HEK293 (cell line): ENCODE results near the gene TPM1.

ENCODE experiments used
- CTCF ChIA-PET: fragments of 350-600 bp; formaldehyde crosslinking; extraction: SDS; loops from one replicate; lab custom pipeline; 2021; ENCODE audit warnings: antibody characterized with exemption; lab: Yijun Ruan, JAX
- POLR2A ChIA-PET: fragments of 300-600 bp; formaldehyde crosslinking; extraction: SDS; loops from one replicate; lab custom pipeline; 2020; ENCODE audit warnings: antibody characterized with exemption, inconsistent platforms; lab: Yijun Ruan, JAX
- H3K27ac ChIP-seq: fragments of 200-500 bp; sonication (Bioruptor generic); 2 replicates; pipeline ENCODE4 v1.5.1; 2014; ENCODE audit warnings: low read depth, low read length, control low read depth, inconsistent platforms; ENCODE audit errors: extremely low read depth
- H3K36me3 ChIP-seq, 2 experiments: fragments of 200-500 bp in 1 of 2; sonication (Bioruptor generic) in 1 of 2; 1 replicate in 1 of 2; 2 replicates in 1 of 2; pipeline ENCODE4 v1.5.1; 2014 to 2017; ENCODE audit warnings: inconsistent platforms in 2 of 2, low read length in 2 of 2; ENCODE audit not compliant: control insufficient read depth in 2 of 2, insufficient read depth in 1 of 2
- H3K4me1 ChIP-seq: fragments of 200-500 bp; sonication (Bioruptor generic); 2 replicates; pipeline ENCODE4 v1.5.1; 2014; ENCODE audit warnings: mild to moderate bottlenecking, low read length, inconsistent platforms; ENCODE audit not compliant: control insufficient read depth, insufficient read depth
- H3K4me3 ChIP-seq: 2 replicates; pipeline ENCODE4 v1.5.1; 2011; ENCODE audit warnings: low read depth, mild to moderate bottlenecking, control low read depth, low read length, moderate library complexity
- H3K9me3 ChIP-seq: fragments of 200-500 bp; sonication (Bioruptor generic); 2 replicates; pipeline ENCODE4 v1.5.1; 2014; ENCODE audit warnings: low read depth, low read length, inconsistent platforms; ENCODE audit not compliant: control insufficient read depth, insufficient read depth
- BCL6B ChIP-seq: fragments of 450-650 bp; formaldehyde crosslinking; IDR thresholded peaks from 2 replicates; pipeline ENCODE4 v1.5.1; 2017; ENCODE audit warnings: missing biosample characterization, missing genetic modification characterization
- ZFHX2 ChIP-seq: fragments of 450-650 bp; formaldehyde crosslinking; conservative IDR thresholded peaks from 2 replicates; pipeline ENCODE4 v1.5.1; 2016; ENCODE audit warnings: missing biosample characterization, missing genetic modification characterization
- ZNF155 ChIP-seq: fragments of 450-650 bp; formaldehyde crosslinking; IDR thresholded peaks from 2 replicates; pipeline ENCODE4 v1.5.1; 2016; ENCODE audit warnings: missing biosample characterization, missing genetic modification characterization
- ZNF184 ChIP-seq: fragments of 450-650 bp; IDR thresholded peaks from 2 replicates; pipeline ENCODE4 v1.5.1; 2018; ENCODE audit warnings: missing biosample characterization, mild to moderate bottlenecking, missing genetic modification characterization
- ZNF521 ChIP-seq: fragments of 450-650 bp; formaldehyde crosslinking; IDR thresholded peaks from 2 replicates; pipeline ENCODE4 v1.5.1; 2017; ENCODE audit warnings: missing biosample characterization, mild to moderate bottlenecking, missing genetic modification characterization
- ZNF585B ChIP-seq: fragments of 450-650 bp; formaldehyde crosslinking; IDR thresholded peaks from 2 replicates; pipeline ENCODE4 v1.5.1; 2016; ENCODE audit warnings: missing biosample characterization, missing genetic modification characterization
- ZNF785 ChIP-seq: fragments of 450-650 bp; formaldehyde crosslinking; IDR thresholded peaks from 2 replicates; pipeline ENCODE4 v1.5.1; 2016; ENCODE audit warnings: missing biosample characterization, missing genetic modification characterization
- ZSCAN30 ChIP-seq: fragments of 450-650 bp; IDR thresholded peaks from 2 replicates; pipeline ENCODE4 v1.5.1; 2018; ENCODE audit warnings: missing biosample characterization, mild to moderate bottlenecking, missing genetic modification characterization, moderate library complexity
- ZXDB ChIP-seq: fragments of 450-650 bp; formaldehyde crosslinking; IDR thresholded peaks from 2 replicates; pipeline ENCODE4 v1.5.1; 2016; ENCODE audit warnings: missing biosample characterization, missing genetic modification characterization
- TF ChIP-seq, protein P1 (sequence below): fragments of 450-650 bp; formaldehyde crosslinking; conservative IDR thresholded peaks from 2 replicates; pipeline ENCODE4 v1.5.1; 2016; ENCODE audit warnings: low read depth, missing biosample characterization, missing genetic modification characterization
- TF ChIP-seq, protein P2 (sequence below): fragments of 450-650 bp; formaldehyde crosslinking; IDR thresholded peaks from 2 replicates; pipeline ENCODE4 v1.5.1; 2016; ENCODE audit warnings: missing biosample characterization, missing genetic modification characterization
- TF ChIP-seq, protein P3 (sequence below): fragments of 450-650 bp; formaldehyde crosslinking; conservative IDR thresholded peaks from 2 replicates; pipeline ENCODE4 v1.5.1; 2016; ENCODE audit warnings: low read depth, missing biosample characterization, missing genetic modification characterization
- TF ChIP-seq, protein P4 (sequence below): fragments of 450-650 bp; formaldehyde crosslinking; IDR thresholded peaks from 2 replicates; pipeline ENCODE4 v1.5.1; 2016; ENCODE audit warnings: missing biosample characterization, missing genetic modification characterization

The TPM1 gene

DNA sequence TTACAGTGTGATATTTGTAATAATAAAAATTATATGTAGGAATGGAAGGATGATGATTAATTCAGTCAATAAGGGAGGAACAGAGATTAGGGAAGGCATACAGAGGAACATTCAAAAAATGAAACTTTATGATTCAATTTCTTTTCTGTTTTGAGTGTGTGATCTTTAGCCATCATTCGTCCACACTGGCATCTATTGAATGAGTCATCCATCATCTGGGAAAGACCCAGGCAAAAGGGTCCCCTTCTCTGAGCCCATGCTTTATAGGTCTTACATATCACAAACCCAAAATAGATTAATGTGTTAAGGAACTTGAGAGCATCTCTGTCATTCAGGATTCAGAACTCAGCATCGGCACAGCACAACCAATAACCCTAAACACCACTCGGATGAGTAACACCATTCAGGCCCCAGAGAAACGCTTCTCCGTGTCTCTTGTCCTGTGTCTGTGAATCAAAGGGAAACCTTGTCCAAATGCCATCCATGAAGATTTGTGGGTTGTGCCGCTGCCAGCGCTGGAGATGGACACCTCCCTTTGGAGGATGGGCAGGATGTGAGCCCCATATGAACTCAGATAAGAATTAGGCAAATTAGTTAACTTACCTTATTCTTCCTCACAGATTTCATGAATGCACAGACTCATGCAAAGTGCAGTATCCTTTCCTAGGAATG lies 21.7 kb upstream of the TPM1 start (continued):
- TF ChIP-seq, protein P1, sequence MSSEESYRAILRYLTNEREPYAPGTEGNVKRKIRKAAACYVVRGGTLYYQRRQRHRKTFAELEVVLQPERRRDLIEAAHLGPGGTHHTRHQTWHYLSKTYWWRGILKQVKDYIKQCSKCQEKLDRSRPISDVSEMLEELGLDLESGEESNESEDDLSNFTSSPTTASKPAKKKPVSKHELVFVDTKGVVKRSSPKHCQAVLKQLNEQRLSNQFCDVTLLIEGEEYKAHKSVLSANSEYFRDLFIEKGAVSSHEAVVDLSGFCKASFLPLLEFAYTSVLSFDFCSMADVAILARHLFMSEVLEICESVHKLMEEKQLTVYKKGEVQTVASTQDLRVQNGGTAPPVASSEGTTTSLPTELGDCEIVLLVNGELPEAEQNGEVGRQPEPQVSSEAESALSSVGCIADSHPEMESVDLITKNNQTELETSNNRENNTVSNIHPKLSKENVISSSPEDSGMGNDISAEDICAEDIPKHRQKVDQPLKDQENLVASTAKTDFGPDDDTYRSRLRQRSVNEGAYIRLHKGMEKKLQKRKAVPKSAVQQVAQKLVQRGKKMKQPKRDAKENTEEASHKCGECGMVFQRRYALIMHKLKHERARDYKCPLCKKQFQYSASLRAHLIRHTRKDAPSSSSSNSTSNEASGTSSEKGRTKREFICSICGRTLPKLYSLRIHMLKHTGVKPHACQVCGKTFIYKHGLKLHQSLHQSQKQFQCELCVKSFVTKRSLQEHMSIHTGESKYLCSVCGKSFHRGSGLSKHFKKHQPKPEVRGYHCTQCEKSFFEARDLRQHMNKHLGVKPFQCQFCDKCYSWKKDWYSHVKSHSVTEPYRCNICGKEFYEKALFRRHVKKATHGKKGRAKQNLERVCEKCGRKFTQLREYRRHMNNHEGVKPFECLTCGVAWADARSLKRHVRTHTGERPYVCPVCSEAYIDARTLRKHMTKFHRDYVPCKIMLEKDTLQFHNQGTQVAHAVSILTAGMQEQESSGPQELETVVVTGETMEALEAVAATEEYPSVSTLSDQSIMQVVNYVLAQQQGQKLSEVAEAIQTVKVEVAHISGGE (tag by site-specific recombination) = no peak

- ChIA-PET CTCF (no interaction called here), POLR2A (no interaction called here)
- H3K27ac ChIP-seq = no peak overlapping the region
Observed at GRCh38 chr15:63022181-63022580, 20.4 kb upstream of the TPM1 start.

DNA sequence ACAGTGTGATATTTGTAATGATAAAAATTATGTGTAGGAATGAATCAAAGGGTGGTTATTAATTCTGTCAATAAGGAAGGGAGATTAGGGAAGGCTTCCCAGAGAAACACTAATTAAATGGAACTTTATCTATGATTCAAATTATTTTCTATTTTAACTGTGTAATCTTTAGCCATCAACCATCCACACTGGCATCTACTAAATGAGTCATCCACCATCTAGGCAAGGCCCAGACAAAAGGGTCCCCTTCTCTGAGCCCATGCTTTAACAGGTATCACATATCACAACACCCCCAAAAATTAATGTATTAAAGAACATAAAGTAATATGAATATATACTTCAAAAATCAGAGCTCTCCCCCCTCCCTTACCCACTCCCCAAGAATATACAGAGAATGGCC lies 19.9 kb upstream of the TPM1 start:
- no peaks in the 10 kb centered on the region for H3K9me3 ChIP-seq
- H3K4me1 ChIP-seq = peaks cover 4% of the 10 kb centered on the region; the same call in 1 of the 2 replicates
- no peak overlapping the region for H3K27ac ChIP-seq
- no peaks in the 10 kb centered on the region for H3K36me3 ChIP-seq
- CTCF ChIA-PET = interaction anchor here (0.7 kb wide), 1 partner anchor 27 kb away, joined by 3 read pairs; no protein-coding TSS in a partner anchor
- no peak for TF ChIP-seq ZXDB (tag by site-specific recombination)
- POLR2A ChIA-PET = no interaction called here
- H3K4me3 ChIP-seq = no peak overlapping the region

More at GRCh38 chr15:63022181-63022580, 20.4 kb upstream of the TPM1 start:
- TF ChIP-seq ZNF585B = no peak
- H3K36me3 ChIP-seq = no peaks in the 10 kb centered on the region
- no peaks in the 10 kb centered on the region for H3K9me3 ChIP-seq
- peaks cover 4% of the 10 kb centered on the region; the same call in 1 of the 2 replicates for H3K4me1 ChIP-seq
- H3K4me3 ChIP-seq = no peak overlapping the region

GRCh38 chr15:63023351-63023945 lies 19.1 kb upstream of the TPM1 start:
- Histone ChIP-seq H3K4me1 (peaks cover 4% of the 10 kb centered on the region; the same call in 1 of the 2 replicates), H3K9me3 (no peaks in the 10 kb centered on the region), H3K4me3 (no peak overlapping the region), H3K27ac (no peak overlapping the region), H3K36me3 (no peaks in the 10 kb centered on the region)
- ChIA-PET POLR2A (no interaction called here), CTCF (interaction anchor here (0.7 kb wide), 1 partner anchor 28 kb away, joined by 3 read pairs; no protein-coding TSS in a partner anchor)
- TF ChIP-seq, protein P2, sequence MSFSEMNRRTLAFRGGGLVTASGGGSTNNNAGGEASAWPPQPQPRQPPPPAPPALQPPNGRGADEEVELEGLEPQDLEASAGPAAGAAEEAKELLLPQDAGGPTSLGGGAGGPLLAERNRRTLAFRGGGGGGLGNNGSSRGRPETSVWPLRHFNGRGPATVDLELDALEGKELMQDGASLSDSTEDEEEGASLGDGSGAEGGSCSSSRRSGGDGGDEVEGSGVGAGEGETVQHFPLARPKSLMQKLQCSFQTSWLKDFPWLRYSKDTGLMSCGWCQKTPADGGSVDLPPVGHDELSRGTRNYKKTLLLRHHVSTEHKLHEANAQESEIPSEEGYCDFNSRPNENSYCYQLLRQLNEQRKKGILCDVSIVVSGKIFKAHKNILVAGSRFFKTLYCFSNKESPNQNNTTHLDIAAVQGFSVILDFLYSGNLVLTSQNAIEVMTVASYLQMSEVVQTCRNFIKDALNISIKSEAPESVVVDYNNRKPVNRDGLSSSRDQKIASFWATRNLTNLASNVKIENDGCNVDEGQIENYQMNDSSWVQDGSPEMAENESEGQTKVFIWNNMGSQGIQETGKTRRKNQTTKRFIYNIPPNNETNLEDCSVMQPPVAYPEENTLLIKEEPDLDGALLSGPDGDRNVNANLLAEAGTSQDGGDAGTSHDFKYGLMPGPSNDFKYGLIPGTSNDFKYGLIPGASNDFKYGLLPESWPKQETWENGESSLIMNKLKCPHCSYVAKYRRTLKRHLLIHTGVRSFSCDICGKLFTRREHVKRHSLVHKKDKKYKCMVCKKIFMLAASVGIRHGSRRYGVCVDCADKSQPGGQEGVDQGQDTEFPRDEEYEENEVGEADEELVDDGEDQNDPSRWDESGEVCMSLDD (tag by site-specific recombination) = no peak
- TF ChIP-seq ZFHX2 (tag by site-specific recombination) (no peak), ZNF155 (tag by site-specific recombination) (no peak), ZNF785 (tag by site-specific recombination) (no peak), ZNF184 (no peak), BCL6B (tag by site-specific recombination) (no peak), ZNF521 (no peak), ZSCAN30 (tag by site-specific recombination) (no peak)
- TF ChIP-seq, protein P3, sequence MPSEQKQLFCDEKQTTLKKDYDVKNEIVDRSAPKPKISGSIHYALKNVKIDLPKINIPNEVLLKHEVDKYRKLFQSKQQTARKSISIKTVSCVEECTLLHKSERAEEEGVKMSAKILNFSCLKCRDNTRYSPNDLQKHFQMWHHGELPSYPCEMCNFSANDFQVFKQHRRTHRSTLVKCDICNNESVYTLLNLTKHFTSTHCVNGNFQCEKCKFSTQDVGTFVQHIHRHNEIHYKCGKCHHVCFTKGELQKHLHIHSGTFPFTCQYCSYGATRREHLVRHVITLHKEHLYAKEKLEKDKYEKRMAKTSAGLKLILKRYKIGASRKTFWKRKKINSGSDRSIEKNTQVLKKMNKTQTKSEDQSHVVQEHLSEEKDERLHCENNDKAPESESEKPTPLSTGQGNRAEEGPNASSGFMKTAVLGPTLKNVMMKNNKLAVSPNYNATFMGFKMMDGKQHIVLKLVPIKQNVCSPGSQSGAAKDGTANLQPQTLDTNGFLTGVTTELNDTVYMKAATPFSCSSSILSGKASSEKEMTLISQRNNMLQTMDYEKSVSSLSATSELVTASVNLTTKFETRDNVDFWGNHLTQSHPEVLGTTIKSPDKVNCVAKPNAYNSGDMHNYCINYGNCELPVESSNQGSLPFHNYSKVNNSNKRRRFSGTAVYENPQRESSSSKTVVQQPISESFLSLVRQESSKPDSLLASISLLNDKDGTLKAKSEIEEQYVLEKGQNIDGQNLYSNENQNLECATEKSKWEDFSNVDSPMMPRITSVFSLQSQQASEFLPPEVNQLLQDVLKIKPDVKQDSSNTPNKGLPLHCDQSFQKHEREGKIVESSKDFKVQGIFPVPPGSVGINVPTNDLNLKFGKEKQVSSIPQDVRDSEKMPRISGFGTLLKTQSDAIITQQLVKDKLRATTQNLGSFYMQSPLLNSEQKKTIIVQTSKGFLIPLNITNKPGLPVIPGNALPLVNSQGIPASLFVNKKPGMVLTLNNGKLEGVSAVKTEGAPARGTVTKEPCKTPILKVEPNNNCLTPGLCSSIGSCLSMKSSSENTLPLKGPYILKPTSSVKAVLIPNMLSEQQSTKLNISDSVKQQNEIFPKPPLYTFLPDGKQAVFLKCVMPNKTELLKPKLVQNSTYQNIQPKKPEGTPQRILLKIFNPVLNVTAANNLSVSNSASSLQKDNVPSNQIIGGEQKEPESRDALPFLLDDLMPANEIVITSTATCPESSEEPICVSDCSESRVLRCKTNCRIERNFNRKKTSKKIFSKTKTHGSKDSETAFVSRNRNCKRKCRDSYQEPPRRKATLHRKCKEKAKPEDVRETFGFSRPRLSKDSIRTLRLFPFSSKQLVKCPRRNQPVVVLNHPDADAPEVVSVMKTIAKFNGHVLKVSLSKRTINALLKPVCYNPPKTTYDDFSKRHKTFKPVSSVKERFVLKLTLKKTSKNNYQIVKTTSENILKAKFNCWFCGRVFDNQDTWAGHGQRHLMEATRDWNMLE (tag by site-specific recombination) = no peak
- TF ChIP-seq, protein P4, sequence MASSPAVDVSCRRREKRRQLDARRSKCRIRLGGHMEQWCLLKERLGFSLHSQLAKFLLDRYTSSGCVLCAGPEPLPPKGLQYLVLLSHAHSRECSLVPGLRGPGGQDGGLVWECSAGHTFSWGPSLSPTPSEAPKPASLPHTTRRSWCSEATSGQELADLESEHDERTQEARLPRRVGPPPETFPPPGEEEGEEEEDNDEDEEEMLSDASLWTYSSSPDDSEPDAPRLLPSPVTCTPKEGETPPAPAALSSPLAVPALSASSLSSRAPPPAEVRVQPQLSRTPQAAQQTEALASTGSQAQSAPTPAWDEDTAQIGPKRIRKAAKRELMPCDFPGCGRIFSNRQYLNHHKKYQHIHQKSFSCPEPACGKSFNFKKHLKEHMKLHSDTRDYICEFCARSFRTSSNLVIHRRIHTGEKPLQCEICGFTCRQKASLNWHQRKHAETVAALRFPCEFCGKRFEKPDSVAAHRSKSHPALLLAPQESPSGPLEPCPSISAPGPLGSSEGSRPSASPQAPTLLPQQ (tag by site-specific recombination) = no peak
